Activated effector memory CD4-positive, alpha-beta T cell treated with Interleukin-2 at 50 U/mL for 16 hours (primary cell): Measurements from ENCODE around the gene PER3.

Experiments used
- DNase-seq: peaks from one replicate; pipeline ENCODE4 v3.0.0-alpha.2; 2020

PER3 gene

DNA sequence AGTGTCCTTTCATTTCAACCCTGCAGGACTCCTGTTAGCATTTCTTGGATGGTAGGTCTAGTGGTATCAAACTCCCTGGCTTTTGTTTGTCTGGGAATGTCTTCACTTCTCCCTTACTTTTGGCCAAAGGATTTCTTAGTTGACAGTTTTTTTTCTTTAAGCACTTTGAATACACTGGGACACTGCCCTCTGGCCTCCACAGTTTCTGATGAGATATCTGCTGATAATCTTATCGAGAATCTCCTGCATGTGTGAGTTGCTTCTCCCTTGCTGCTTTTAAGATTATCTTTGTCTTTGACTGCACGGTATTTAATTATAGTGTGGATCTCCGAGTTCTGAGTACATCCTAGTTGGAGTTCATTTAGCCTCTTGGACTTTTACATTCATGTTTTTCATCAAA lies 55.4 kb downstream of the PER3 start:
- no peak for DNase-seq

DNA sequence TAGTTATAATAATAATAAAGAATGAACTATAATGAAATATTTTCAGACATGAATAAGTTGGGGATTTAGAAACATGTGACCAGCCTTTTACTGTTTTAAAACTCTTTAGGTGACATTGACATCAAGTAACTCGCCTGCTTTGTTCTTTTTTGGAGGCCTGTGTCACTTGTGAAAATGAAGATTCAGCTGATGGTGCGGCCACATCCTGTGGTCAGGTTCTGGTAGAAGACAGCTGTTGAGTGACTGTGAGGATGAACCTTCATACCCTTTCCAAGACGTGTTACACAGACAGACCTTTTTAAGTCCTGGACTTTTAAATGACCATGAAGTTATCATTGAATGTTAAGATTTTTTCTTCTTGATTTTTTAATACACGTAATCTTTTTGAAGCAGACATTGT lies 58.4 kb downstream of the PER3 start:
- DNase-seq = no peak

- DNase-seq = no peak
Measured at GRCh38 chr1:7845761-7846160, 61.7 kb downstream of the PER3 start.

DNA sequence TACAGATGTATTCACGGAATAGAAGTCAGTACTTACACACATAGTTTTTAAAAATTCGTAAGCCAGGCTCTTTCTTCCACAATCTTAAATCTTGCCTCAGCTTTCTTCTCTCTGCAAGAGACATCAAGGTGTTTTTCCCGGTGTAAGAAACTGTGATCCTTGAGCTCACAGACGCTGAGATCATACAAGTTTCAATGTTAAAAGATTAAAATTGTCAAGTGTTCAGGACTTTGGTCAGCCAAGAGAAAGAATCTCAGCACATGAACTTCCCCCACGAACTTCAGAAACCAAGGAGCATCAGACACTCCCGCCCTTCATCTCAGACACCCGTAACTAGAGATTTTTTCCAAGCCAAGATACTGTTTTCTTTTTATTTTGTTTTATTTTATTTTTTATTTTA lies 62.6 kb downstream of the PER3 start:
- no peak for DNase-seq

- DNase-seq = no peak
Measured at GRCh38 chr1:7847599-7847998, 63.5 kb downstream of the PER3 start.

DNA sequence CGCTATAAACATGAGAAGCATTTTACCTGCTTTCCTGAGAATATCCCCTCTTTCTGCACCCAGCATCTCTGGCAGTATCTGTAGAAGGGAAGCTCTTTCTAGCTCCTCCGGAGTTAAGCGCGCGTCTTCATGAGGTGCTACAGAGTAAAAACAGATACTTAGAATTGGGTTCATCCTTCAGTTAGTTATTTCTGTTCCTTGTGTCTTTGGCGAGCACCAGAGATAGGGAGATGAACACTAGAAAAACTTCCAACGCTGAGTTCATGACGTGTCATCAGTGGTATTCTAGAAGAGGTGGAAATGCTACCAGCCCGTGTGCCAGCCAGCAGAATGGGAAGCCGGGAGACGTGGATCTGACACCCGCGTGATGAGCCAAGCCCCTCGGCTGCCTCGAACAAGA lies 66.7 kb downstream of the PER3 start:
- DNase-seq = no peak

- DNase-seq = no peak
Measured at GRCh38 chr1:7852804-7853683, 69.0 kb downstream of the PER3 start, which contains the start of gene UTS2. UTS2 (minus strand) TSS chr1:7853065; CDS start chr1:7853003, 62 bp downstream.

GRCh38 chr1:7853684-7854026 lies 69.6 kb downstream of the PER3 start:
- no peak for DNase-seq

DNA sequence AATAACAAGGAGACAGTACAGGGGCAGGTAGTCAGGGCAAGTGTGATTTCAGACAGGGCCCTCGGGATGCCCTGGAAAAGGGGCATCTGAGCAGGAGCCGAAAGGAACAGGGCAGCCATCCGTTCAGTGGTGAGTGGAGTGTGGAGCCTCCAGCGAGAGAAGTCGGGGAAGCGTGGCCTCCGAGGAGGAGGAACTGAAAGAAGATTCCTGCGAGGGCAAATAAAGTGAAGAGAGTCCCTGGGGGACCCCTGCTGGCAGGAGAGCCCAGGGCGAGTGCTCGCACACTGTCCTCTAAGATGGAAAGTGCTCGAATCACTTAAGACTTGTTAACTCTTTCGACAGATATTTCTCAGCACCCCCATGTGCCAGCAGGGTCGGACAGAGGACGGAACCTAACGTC lies 72.3 kb downstream of the PER3 start:
- DNase-seq = no peak

DNA sequence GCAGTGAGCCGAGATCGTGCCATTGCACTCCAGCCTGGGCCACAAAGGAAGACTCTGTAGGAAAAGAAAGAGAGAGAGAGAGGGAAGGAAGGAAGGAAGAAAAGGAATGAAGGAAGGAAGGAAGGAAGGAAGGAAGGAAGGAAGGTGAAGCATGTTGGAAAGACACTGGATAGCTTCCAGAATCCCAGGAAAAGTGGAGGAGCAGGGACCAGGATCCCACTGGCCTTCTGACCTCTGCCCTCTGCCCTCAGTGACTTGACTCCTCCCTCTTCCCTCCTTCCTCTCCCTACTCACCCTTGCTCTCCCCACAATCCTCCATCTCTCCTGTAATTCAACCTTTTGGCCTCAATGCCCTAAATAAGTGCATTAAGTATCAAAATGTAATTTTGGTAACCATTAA lies 72.9 kb downstream of the PER3 start:
- no peak for DNase-seq

DNA sequence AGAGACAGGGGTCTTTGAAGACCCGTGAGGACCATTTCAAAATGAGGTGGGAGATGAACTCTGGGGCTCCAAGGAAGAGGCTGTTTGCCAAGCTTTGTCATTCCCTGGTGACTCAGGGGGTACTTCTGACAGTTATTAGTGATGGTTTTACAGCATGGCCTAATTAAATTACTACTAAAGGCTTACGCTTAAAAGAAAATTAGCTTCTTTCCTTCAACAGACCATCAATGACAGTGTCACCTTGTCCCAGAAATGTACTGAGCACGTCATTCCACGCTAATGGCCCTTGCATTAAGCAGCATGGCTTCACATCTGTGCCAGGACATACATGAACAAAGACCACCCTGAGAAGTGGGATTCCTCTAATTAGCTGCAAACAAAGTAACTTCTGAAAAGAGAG lies 73.9 kb downstream of the PER3 start:
- DNase-seq = no peak

DNA sequence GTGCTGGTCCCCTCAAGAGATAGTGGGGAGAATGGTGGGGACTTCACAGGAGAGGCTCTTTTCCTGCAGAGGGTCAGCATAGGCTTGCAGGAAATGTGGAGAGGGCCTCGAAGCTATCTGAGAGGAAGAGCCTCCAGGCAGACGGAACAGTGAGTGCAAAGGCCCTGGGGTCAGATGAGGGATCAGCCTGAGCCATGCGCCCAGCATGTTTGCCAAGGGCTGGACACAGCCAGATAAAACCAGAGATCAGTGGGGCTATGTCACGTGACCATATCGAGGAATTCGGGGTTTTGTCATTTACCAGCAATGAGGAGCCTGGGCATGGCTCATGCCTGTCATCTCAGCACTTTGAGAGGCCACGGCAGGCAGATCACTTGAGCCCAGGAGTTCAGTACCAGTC lies 75.3 kb downstream of the PER3 start:
- DNase-seq = no peak

- DNase-seq = no peak
Measured at GRCh38 chr1:7860130-7860529, 76.0 kb downstream of the PER3 start.

GRCh38 chr1:7861452-7861851 lies 77.4 kb downstream of the PER3 start:
- no peak for DNase-seq

DNA sequence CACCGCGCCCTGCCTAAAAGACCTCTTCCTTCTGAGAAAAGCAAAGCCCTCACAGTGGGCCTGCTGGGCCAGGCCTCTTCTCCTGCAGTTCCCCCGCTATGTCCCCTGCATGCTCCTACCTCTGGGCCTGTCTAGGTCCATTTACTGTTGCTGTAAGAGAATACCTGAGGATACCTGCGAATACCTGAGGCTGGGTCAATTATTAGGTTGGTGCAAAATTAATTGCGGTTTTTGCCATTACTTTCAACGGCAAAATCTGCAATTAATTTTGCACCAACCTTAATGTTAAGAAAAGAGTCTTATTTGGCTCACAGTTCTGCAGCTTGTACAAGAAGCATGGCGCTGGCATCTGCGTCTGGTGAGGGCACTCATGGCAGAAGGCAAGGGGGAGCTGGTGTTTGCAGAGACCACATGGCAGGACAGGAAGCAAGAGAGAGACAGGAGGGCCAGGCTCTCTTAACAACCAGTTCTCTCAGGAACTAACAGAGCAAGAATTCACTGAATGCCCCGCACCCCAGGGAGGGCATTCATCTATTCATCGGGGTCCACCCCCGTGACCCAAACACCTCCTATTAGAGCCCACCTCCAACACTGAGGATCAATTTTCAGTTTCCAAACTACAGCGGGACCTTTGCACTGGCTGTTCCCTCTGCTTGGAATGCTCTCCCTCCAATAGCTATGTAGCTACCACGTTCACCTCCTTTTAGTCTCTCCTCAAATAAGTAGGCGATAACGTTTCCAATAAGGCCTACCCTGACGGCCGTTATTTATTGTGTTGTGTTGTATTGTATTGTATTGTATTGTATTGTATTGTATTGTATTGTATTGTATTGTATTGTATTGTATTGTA lies 78.3 kb downstream of the PER3 start:
- no peak for DNase-seq

DNA sequence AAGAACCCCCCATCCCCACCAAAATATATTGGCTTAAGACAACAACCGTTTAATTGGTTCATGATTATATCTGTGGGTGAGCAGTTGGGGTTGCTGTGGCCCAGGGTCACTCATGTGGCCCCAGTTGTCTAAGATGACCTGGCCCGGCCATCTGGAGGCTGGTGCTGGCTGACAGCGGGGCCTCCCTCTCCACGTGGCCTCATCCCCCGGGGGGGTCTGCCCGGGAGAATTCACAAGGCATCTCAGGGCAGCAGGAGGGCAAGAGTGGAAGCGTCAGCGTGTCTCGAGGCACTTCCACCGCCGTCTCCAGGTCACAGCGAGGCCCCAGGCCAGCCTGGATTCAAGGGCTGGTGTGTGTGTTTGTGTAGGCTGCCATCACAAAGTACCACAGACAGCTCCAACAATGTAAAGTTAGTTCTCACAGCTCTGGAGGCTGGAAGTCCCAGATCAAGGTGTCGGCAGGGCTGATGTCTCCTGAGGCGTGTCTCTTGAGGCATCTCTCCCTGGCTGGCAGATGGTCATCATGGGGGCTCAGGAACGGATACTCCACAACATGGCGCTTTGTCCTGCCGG lies 79.8 kb downstream of the PER3 start:
- no peak for DNase-seq

- DNase-seq = no peak
Measured at GRCh38 chr1:7865978-7866377, 81.9 kb downstream of the PER3 start.

GRCh38 chr1:7868070-7868780 lies 84.1 kb downstream of the PER3 start:
- no peak for DNase-seq

GRCh38 chr1:7869136-7869920 lies 85.2 kb downstream of the PER3 start:
- no peak for DNase-seq

DNA sequence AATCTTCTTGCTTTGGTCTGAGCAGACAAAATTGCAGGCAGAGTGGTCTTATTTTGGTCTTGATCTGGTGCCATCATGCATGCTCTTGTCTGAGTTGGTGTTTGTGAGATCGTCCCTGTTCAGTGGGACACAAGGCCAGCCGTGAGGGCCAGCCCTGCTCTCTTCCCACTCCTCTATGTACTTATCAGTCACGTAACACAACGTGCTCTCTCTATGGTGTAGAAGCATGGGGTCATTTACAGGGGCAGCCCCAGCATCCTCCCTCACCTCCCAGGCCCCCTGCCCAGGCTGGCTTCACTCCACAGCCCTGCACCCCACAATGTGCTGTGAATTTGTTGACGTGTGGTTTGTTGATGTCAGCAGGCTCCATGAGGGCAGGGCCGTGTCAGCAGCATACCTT lies 87.0 kb downstream of the PER3 start:
- DNase-seq = no peak

GRCh38 chr1:7873801-7874795 lies 90.0 kb downstream of the PER3 start:
- no peak for DNase-seq
